IPS-NIHi7 (cell line): Measurements from ENCODE around the gene JAK2.
"Not testable (repeated sequence)": the region's sequence is repeated elsewhere in the genome, so short reads cannot be mapped to it uniquely, and the experiment has no call there.

Experiments used
- DNase-seq: peaks from one replicate; pipeline ENCODE4 v3.0.0; 2012; ENCODE audit warnings: mixed read lengths; ENCODE audit errors: extremely low spot score

The JAK2 gene

GRCh38 chr9:4984621-4985385 lies at the start of gene JAK2:
TSS of gene JAK2 (plus strand) at chr9:4985272. CDS start at chr9:5021988, 36,716 bp downstream.
- DNase-seq, result peak; percentile 79

- DNase-seq, result no peak
Measured at GRCh38 chr9:4936277-4936676, 48.8 kb upstream of the JAK2 start.

- DNase-seq, result no peak
Measured at GRCh38 chr9:4936823-4937222, 48.2 kb upstream of the JAK2 start.

GRCh38 chr9:4937446-4937845 lies 47.6 kb upstream of the JAK2 start:
- DNase-seq, result no peak

GRCh38 chr9:4938496-4938895 lies 46.6 kb upstream of the JAK2 start:
- DNase-seq, result no peak

- DNase-seq, result no peak
Measured at GRCh38 chr9:4939118-4939561, 45.9 kb upstream of the JAK2 start.

- DNase-seq, result not testable (repeated sequence)
Measured at GRCh38 chr9:4942042-4942691, 42.9 kb upstream of the JAK2 start.

GRCh38 chr9:4943346-4943745 lies 41.7 kb upstream of the JAK2 start:
- DNase-seq, result no peak

GRCh38 chr9:4944431-4945211 lies 40.5 kb upstream of the JAK2 start:
- DNase-seq, result not testable (repeated sequence)

- DNase-seq, result no peak
Measured at GRCh38 chr9:4946937-4947336, 38.1 kb upstream of the JAK2 start.

GRCh38 chr9:4955836-4956235 lies 29.2 kb upstream of the JAK2 start:
- DNase-seq, result no peak

- no peak for DNase-seq
Measured at GRCh38 chr9:4959031-4959430, 26.0 kb upstream of the JAK2 start.

GRCh38 chr9:4962085-4962484 lies 23.0 kb upstream of the JAK2 start:
- DNase-seq, result no peak

GRCh38 chr9:4964540-4964939 lies 20.5 kb upstream of the JAK2 start:
- DNase-seq, result no peak

GRCh38 chr9:4965174-4965821 lies 19.8 kb upstream of the JAK2 start:
- no peak for DNase-seq

GRCh38 chr9:4967523-4967922 lies 17.5 kb upstream of the JAK2 start:
- no peak for DNase-seq

GRCh38 chr9:4969130-4969529 lies 15.9 kb upstream of the JAK2 start:
- no peak for DNase-seq

GRCh38 chr9:4970970-4971641 lies 14.0 kb upstream of the JAK2 start:
- DNase-seq, result no peak

- no peak for DNase-seq
Measured at GRCh38 chr9:4973246-4973645, 11.8 kb upstream of the JAK2 start.

GRCh38 chr9:4973902-4974301 lies 11.2 kb upstream of the JAK2 start:
- DNase-seq, result no peak

GRCh38 chr9:4979239-4979638 lies 5.8 kb upstream of the JAK2 start:
- no peak for DNase-seq
